ENCODE results near the gene FKRP. TPM values are rescaled to one million over a fixed set of nuclear protein-coding genes. Genes with fewer than 3 reads are reported as not detected.

The FKRP gene
- total RNA-seq, 1 experiment from 2014 or later: 19.4 TPM

DNA sequence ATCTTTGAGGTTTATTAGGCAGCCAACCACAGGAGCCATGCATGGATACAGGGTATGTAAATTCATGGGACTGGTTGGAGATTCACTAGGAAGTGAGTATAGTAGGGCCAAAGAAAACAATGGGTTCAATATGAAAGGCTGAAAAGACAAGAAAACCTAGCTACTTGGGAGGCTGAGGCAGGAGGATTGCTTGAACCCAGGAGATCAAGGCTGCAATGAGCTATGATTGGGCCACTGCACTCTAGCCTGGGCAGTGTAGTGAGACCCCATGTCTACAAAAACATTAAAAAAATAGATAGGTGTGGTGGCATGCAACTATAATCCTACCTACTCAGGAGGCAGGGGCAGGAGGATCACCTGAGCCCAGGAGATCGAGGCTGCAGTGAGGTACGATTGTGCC is 52.9 kb downstream of the FKRP start:
- TF ChIP-seq, protein P1, sequence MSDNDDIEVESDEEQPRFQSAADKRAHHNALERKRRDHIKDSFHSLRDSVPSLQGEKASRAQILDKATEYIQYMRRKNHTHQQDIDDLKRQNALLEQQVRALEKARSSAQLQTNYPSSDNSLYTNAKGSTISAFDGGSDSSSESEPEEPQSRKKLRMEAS (IDR thresholded peaks at IDR 0.05): no peak
- TF ChIP-seq POLR2AphosphoS5 (IDR thresholded peaks at IDR 0.05; ENCODE audit: low read depth, low read length) (no peak), RAD21 (IDR thresholded peaks at IDR 0.05; ENCODE audit: low read depth) (no peak), YY1 (IDR thresholded peaks at IDR 0.05; ENCODE audit: extremely low read depth, insufficient replicate concordance, low read depth, low read length) (no peak), JUND (IDR thresholded peaks at IDR 0.05) (no peak), CTCF (IDR thresholded peaks at IDR 0.05 in 2 of 3, conservative IDR thresholded peaks at IDR 0.05 in 1 of 3; ENCODE audit: borderline replicate concordance in 1 of 3, insufficient read depth in 1 of 3, low read depth in 2 of 3, low read length in 2 of 3) (no peak), EZH2 (IDR thresholded peaks at IDR 0.05) (no peak)
- TF ChIP-seq, protein P2, sequence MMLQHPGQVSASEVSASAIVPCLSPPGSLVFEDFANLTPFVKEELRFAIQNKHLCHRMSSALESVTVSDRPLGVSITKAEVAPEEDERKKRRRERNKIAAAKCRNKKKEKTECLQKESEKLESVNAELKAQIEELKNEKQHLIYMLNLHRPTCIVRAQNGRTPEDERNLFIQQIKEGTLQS (IDR thresholded peaks at IDR 0.05): no peak
- no peaks in the 10 kb centered on the region for H4K20me1 ChIP-seq (ENCODE audit: insufficient read depth)
- H2AFZ ChIP-seq (ENCODE audit: low read depth, low read length, poor library complexity, severe bottlenecking): no peak overlapping the region
- H3K9me3 ChIP-seq (ENCODE audit: control insufficient read depth in 1 of 2, insufficient read depth in 1 of 2, low read depth in 1 of 2, low read length in 2 of 2): no peaks in the 10 kb centered on the region
- intact Hi-C loops (cut with micrococcal nuclease): no loop called here
- H3K27me3 ChIP-seq (ENCODE audit: insufficient read depth, low read length): no peaks in the 10 kb centered on the region
- H3K9ac ChIP-seq (ENCODE audit: low read length): no peak overlapping the region
- ChIA-PET POLR2A (interaction anchor here (0.6 to 1.0 kb wide), 2 partner anchors 10 to 26 kb away, joined by 3 to 4 read pairs; partner anchors contain the start of gene SLC1A5), CTCF (no interaction called here), RAD21 (ENCODE audit: low non-redundant PET in 1 of 2, low total read pairs in 2 of 2, uncharacterized antibody in 2 of 2, unreplicated experiment in 2 of 2) (no interaction called here)
- no peaks in the 10 kb centered on the region for H3K79me2 ChIP-seq (ENCODE audit: insufficient read depth, low read length)
- H3K4me3 ChIP-seq (replicated peaks in 1 of 2; ENCODE audit: low read depth in 1 of 2, low read length in 2 of 2): no peak overlapping the region
- no peaks in the 10 kb centered on the region for H3K36me3 ChIP-seq (ENCODE audit: control insufficient read depth in 1 of 2, insufficient read depth in 2 of 2, low read length in 2 of 2)
- H3K27ac ChIP-seq (ENCODE audit: low read depth, low read length): no peak overlapping the region
- H3K9me2 ChIP-seq (ENCODE audit: insufficient read depth): no peaks in the 10 kb centered on the region
- no peak overlapping the region for H3K4me2 ChIP-seq (ENCODE audit: low read length)
- ATAC-seq: no peak
- DNase-seq (ENCODE audit: low read depth, low spot score): no peak
- BruUV-seq (replicated peaks): no TSS peak
- H3K4me1 ChIP-seq (ENCODE audit: control insufficient read depth in 1 of 2, insufficient read depth in 2 of 2, low read length in 2 of 2): peaks cover 2 to 7% of the 10 kb centered on the region in 2 experiments; a peak in 3 of 4 replicates
